Mesenchymal stem cell (in vitro differentiated cells and primary cell): ENCODE data around the gene USP14.

ENCODE experiments used
- DNase-seq: peaks from one replicate; pipeline ENCODE4 v3.0.0-alpha.2; 2013
- H2AFZ ChIP-seq: one replicate; pipeline ENCODE4 v1.6.1; 2013; ENCODE audit warnings: low read depth, mild to moderate bottlenecking, control low read depth, inconsistent platforms, low read length, moderate library complexity
- H2AK5ac ChIP-seq: 2 replicates; pipeline ENCODE4 v1.6.1; 2013; ENCODE audit warnings: low read length, moderate library complexity, mild to moderate bottlenecking, inconsistent platforms; ENCODE audit not compliant: severe bottlenecking
- H2BK120ac ChIP-seq: one replicate; pipeline ENCODE4 v1.6.1; 2013; ENCODE audit warnings: low read depth, mild to moderate bottlenecking, inconsistent platforms, low read length, moderate library complexity
- H2BK12ac ChIP-seq, 2 experiments: one replicate each; pipeline ENCODE4 v1.6.1; 2013; ENCODE audit warnings: inconsistent platforms in 2 of 2, low read length in 2 of 2, mild to moderate bottlenecking in 2 of 2, moderate library complexity in 2 of 2, control low read depth in 1 of 2
- H2BK15ac ChIP-seq: one replicate; pipeline ENCODE4 v1.6.1; 2013; ENCODE audit warnings: mild to moderate bottlenecking, low read depth, inconsistent platforms; ENCODE audit not compliant: poor library complexity, severe bottlenecking
- H2BK5ac ChIP-seq: 2 replicates; pipeline ENCODE4 v1.6.1; 2013; ENCODE audit warnings: low read depth, mild to moderate bottlenecking, low read length, control low read depth, inconsistent platforms; ENCODE audit not compliant: poor library complexity, severe bottlenecking
- H3K14ac ChIP-seq, 2 experiments: one replicate each; pipeline ENCODE4 v1.6.1; 2013; ENCODE audit warnings: inconsistent platforms in 2 of 2, low read length in 2 of 2, control low read depth in 1 of 2, mild to moderate bottlenecking in 1 of 2, moderate library complexity in 1 of 2
- H3K18ac ChIP-seq, 2 experiments: one replicate each; pipeline ENCODE4 v1.6.1; 2013; ENCODE audit warnings: inconsistent platforms in 2 of 2, low read length in 2 of 2, control low read depth in 1 of 2, low read depth in 1 of 2, mild to moderate bottlenecking in 1 of 2
- H3K23ac ChIP-seq, 2 experiments: one replicate each; pipeline ENCODE4 v1.6.1; 2013; ENCODE audit warnings: inconsistent platforms in 2 of 2, low read length in 2 of 2, mild to moderate bottlenecking in 2 of 2, moderate library complexity in 2 of 2, control low read depth in 1 of 2
- H3K27ac ChIP-seq: 2 replicates; pipeline ENCODE4 v1.5.1; 2013; ENCODE audit warnings: mild to moderate bottlenecking, moderate library complexity, low read length, control low read depth, inconsistent platforms; ENCODE audit not compliant: poor library complexity, severe bottlenecking
- H3K27me3 ChIP-seq, 2 experiments: 2 replicates each; pipeline versions ENCODE4 v1.6.1 to v1.7.0; 2013; ENCODE audit warnings: low read length in 2 of 2, mild to moderate bottlenecking in 2 of 2, moderate library complexity in 2 of 2, control low read depth in 1 of 2, inconsistent platforms in 1 of 2; ENCODE audit not compliant: control insufficient read depth in 1 of 2, insufficient read depth in 1 of 2
- H3K36me3 ChIP-seq, 2 experiments: 2 replicates each; pipeline versions ENCODE4 v1.6.1 to v1.7.0; 2013; ENCODE audit warnings: low read length in 2 of 2, control low read depth in 1 of 2, inconsistent platforms in 1 of 2, low read depth in 1 of 2, mild to moderate bottlenecking in 1 of 2; ENCODE audit not compliant: insufficient read depth in 2 of 2, control insufficient read depth in 1 of 2
- H3K4ac ChIP-seq, 2 experiments: one replicate each; pipeline ENCODE4 v1.6.1; 2013; ENCODE audit warnings: inconsistent platforms in 2 of 2, low read length in 2 of 2, mild to moderate bottlenecking in 2 of 2, moderate library complexity in 2 of 2, control low read depth in 1 of 2, low read depth in 1 of 2
- H3K4me1 ChIP-seq: 2 replicates; pipeline ENCODE4 v1.6.1; 2013; ENCODE audit warnings: low read depth, low read length, control low read depth; ENCODE audit not compliant: control insufficient read depth, insufficient read depth
- H3K4me2 ChIP-seq: 2 replicates; pipeline ENCODE4 v1.6.1; 2013; ENCODE audit warnings: low read length, mild to moderate bottlenecking, inconsistent platforms; ENCODE audit not compliant: poor library complexity, severe bottlenecking
- H3K4me3 ChIP-seq, 2 experiments: 2 replicates each; pipeline versions ENCODE4 v1.5.1 to v1.7.0; 2013; ENCODE audit warnings: low read length in 2 of 2, mild to moderate bottlenecking in 2 of 2, control low read depth in 1 of 2, low read depth in 1 of 2; ENCODE audit not compliant: insufficient read depth in 1 of 2
- H3K79me1 ChIP-seq: replicated peaks from 2 replicates; pipeline ENCODE4 v1.6.1; 2013; ENCODE audit warnings: mild to moderate bottlenecking, control low read depth, low read length, inconsistent platforms; ENCODE audit not compliant: poor library complexity, severe bottlenecking
- H3K9ac ChIP-seq: 2 replicates; pipeline ENCODE4 v1.7.0; 2013; ENCODE audit warnings: mild to moderate bottlenecking, low read length, moderate library complexity
- H3K9me3 ChIP-seq: 2 replicates; pipeline ENCODE4 v1.7.0; 2013; ENCODE audit warnings: mild to moderate bottlenecking, low read length; ENCODE audit not compliant: control insufficient read depth
- H4K8ac ChIP-seq: one replicate; pipeline ENCODE4 v1.6.1; 2013; ENCODE audit warnings: inconsistent platforms, mild to moderate bottlenecking, low read length, moderate library complexity
- H4K91ac ChIP-seq: one replicate; pipeline ENCODE4 v1.6.1; 2013; ENCODE audit warnings: mild to moderate bottlenecking, low read length, inconsistent platforms
- WGBS: methylation state at CpG from one replicate; pipeline ENCODE4 v1.1.7; 2013; ENCODE audit warnings: mixed read lengths; 5-methylcytosine and 5-hydroxymethylcytosine counted together

The USP14 gene

DNA sequence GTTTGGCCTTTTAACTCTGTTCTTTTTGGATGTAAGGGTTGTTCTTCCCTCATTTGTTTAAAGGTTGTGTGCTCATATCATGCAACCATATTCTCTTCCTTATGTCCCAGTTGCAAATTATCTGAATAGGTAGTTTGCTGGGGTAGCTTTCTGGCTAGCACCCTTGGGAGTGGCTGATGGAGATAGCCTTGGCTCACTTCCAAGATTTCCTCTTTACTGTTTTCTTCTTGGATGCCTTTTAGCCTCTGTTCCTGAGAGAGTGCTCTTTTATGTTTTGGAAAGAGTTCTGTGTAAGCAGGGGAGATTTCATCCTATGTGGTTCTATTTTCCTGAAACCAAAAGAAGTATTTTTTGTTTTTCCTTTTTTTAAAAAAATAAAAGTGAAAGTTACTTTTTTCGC is 25.4 kb downstream of the USP14 start:
- Histone ChIP-seq H3K23ac (no peak overlapping the region), H2BK5ac (no peak overlapping the region), H3K9ac (peak overlapping the region; percentile 2), H2BK12ac (no peak overlapping the region), H3K79me1 (peaks cover 15% of the 10 kb centered on the region), H2AFZ (no peak overlapping the region), H3K36me3 (peaks cover 11 to 49% of the 10 kb centered on the region in 2 experiments), H2BK15ac (no peak overlapping the region), H3K4ac (no peak overlapping the region), H4K8ac (no peak overlapping the region), H2AK5ac (no peak overlapping the region), H2BK120ac (no peak overlapping the region), H3K9me3 (no peaks in the 10 kb centered on the region), H3K27me3 (no peaks in the 10 kb centered on the region), H4K91ac (no peak overlapping the region), H3K18ac (no peak overlapping the region), H3K4me3 (no peak overlapping the region), H3K4me2 (no peak overlapping the region), H3K27ac (no peak overlapping the region), H3K14ac (no peak overlapping the region), H3K4me1 (no peaks in the 10 kb centered on the region)
- DNase-seq: peak; percentile 25
- no CpG with 5 or more reads among the region's 1 CpG for WGBS

DNA sequence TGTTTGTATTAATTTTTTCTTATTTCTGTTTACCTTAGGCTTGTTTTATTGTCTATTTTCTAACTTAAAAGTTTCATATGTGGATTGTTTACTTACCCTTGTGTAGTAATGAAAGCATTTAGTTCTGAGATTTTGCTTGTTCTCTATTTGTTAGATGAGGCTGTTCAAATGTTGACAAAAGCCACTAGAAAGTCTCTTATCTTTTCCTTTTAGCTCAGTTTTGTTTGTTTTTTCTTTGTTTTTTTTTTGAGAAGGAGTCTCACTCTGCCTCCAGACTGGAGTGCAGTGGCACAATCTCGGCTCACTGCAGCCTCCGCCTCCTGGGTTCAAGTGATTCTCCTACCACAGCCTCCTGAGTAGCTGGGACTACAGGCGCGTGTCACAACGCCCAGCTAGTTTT is 30.9 kb downstream of the USP14 start:
- H2BK12ac ChIP-seq: no peak overlapping the region
- H3K9ac ChIP-seq: no peak overlapping the region
- no peak for DNase-seq
- H4K91ac ChIP-seq: no peak overlapping the region
- H3K4me3 ChIP-seq: no peak overlapping the region
- H3K27me3 ChIP-seq: no peaks in the 10 kb centered on the region
- no peak overlapping the region for H2BK15ac ChIP-seq
- no peak overlapping the region for H2BK120ac ChIP-seq
- no peak overlapping the region for H3K4ac ChIP-seq
- no peak overlapping the region for H4K8ac ChIP-seq
- H3K14ac ChIP-seq: no peak overlapping the region
- no peak overlapping the region for H3K18ac ChIP-seq
- H3K4me2 ChIP-seq: no peak overlapping the region
- H2AK5ac ChIP-seq: no peak overlapping the region
- H3K79me1 ChIP-seq: peaks cover 14% of the 10 kb centered on the region
- H2BK5ac ChIP-seq: no peak overlapping the region
- 98% methylated on average over 5 of the region's 5 CpGs for WGBS
- H3K23ac ChIP-seq: no peak overlapping the region
- no peak overlapping the region for H2AFZ ChIP-seq
- H3K4me1 ChIP-seq: no peaks in the 10 kb centered on the region
- H3K27ac ChIP-seq: no peak overlapping the region
- no peaks in the 10 kb centered on the region for H3K9me3 ChIP-seq
- peaks cover 10 to 21% of the 10 kb centered on the region in 2 experiments for H3K36me3 ChIP-seq

GRCh38 chr18:191725-192124 is 33.4 kb downstream of the USP14 start:
- no CpG with 5 or more reads among the region's 1 CpG for WGBS
- H3K4me1 ChIP-seq: no peaks in the 10 kb centered on the region
- no peak for DNase-seq

DNA sequence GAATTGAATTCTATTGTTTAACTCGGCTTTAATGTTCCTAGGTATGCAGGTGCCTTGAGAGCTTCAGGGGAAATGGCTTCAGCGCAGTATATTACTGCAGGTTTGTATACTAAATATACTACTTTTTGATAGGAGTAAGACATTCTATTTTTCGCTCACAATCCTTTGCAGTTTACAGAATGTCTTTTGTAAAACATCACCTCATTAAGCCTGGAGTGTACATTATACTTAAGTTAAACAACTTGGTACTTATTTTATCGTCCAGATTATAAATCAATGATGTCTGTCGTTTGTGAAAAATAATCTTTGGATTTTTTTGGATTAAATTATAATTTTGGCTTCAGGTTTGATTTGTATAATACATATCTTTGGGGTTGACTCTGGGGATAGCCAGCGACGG is 34.4 kb downstream of the USP14 start:
- Histone ChIP-seq H3K9ac (no peak overlapping the region), H2BK15ac (no peak overlapping the region)
- WGBS: 99% methylated on average over 4 of the region's 7 CpGs

More at GRCh38 chr18:191725-192124, 33.4 kb downstream of the USP14 start:
- no peak overlapping the region for H3K4me2 ChIP-seq
- H2AFZ ChIP-seq: no peak overlapping the region
- no peak overlapping the region for H3K14ac ChIP-seq
- H3K4ac ChIP-seq: no peak overlapping the region
- H2BK12ac ChIP-seq: no peak overlapping the region
- no peaks in the 10 kb centered on the region for H3K9me3 ChIP-seq
- no peak overlapping the region for H3K4me3 ChIP-seq
- no peak overlapping the region for H3K18ac ChIP-seq
- H2BK120ac ChIP-seq: no peak overlapping the region
- no peaks in the 10 kb centered on the region for H3K27me3 ChIP-seq
- no peak overlapping the region for H2BK5ac ChIP-seq
- no peak overlapping the region for H2BK15ac ChIP-seq
- H2AK5ac ChIP-seq: no peak overlapping the region
- peaks cover 5 to 23% of the 10 kb centered on the region in 2 experiments for H3K36me3 ChIP-seq
- H3K9ac ChIP-seq: no peak overlapping the region
- no peak overlapping the region for H3K23ac ChIP-seq
- H4K8ac ChIP-seq: no peak overlapping the region
- no peak overlapping the region for H4K91ac ChIP-seq
- peaks cover 12% of the 10 kb centered on the region for H3K79me1 ChIP-seq
- H3K27ac ChIP-seq: no peak overlapping the region

More for the DNA sequence above, 34.4 kb downstream of the USP14 start:
- no peak for DNase-seq
- no peak overlapping the region for H3K14ac ChIP-seq
- H3K4me2 ChIP-seq: no peak overlapping the region
- H2AFZ ChIP-seq: no peak overlapping the region
- no peak overlapping the region for H3K27ac ChIP-seq
- H2BK12ac ChIP-seq: no peak overlapping the region
- no peak overlapping the region for H3K23ac ChIP-seq
- no peak overlapping the region for H2BK5ac ChIP-seq
- peaks cover 16% of the 10 kb centered on the region for H3K79me1 ChIP-seq
- peaks cover 9 to 31% of the 10 kb centered on the region in 2 experiments for H3K36me3 ChIP-seq
- no peak overlapping the region for H4K91ac ChIP-seq
- no peaks in the 10 kb centered on the region for H3K27me3 ChIP-seq
- no peak overlapping the region for H4K8ac ChIP-seq
- H3K9me3 ChIP-seq: no peaks in the 10 kb centered on the region
- H3K18ac ChIP-seq: no peak overlapping the region
- H2AK5ac ChIP-seq: no peak overlapping the region
- H3K4me3 ChIP-seq: no peak overlapping the region
- H3K4ac ChIP-seq: no peak overlapping the region
- no peak overlapping the region for H2BK120ac ChIP-seq
- H3K4me1 ChIP-seq: no peaks in the 10 kb centered on the region
